ENCODE measurements around the gene NLGN1. TPM values are rescaled to one million over a fixed set of nuclear protein-coding genes. Genes with fewer than 3 reads are reported as not detected.

NLGN1 gene
- total RNA-seq, 1 donor from 2014 or later = not detected

- TF ChIP-seq CTCF (IDR thresholded peaks at IDR 0.05) = no peak
- H3K27me3 Mint-ChIP-seq (ENCODE audit: low read depth) = no peaks in the 10 kb centered on the region
Observed at GRCh38 chr3:174268061-174268460, 870.5 kb downstream of the NLGN1 start.

DNA sequence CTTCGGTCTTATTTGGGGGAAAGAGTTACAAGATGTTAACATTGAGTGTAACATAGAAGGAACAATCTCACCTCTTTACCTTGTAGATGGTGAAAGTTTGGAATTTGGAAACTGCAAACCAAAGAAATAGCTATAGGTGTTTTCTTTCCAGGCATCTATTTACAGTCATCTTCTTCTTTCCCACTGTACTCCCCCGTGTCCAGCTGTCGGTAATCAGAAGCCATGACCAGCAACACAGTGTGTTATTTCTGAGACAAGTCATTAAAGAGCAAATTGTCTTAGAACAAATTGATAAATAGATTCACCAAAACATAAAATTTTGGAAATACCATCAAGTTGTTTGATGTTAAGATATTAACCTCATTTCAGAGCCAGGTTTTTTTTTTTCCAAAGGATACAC, 871.0 kb downstream of the NLGN1 start:
- TF ChIP-seq CTCF (IDR thresholded peaks at IDR 0.05) = no peak
- Mint-ChIP-seq H3K36me3 (ENCODE audit: low read depth) (no peaks in the 10 kb centered on the region), H3K4me1 (ENCODE audit: low read depth) (peaks cover 6% of the 10 kb centered on the region), H3K4me3 (ENCODE audit: unreplicated experiment) (no peak overlapping the region), H3K9me3 (ENCODE audit: low read depth) (no peaks in the 10 kb centered on the region), H3K27ac (ENCODE audit: unreplicated experiment) (no peak overlapping the region), H3K27me3 (ENCODE audit: low read depth) (no peaks in the 10 kb centered on the region)
- DNase-seq (ENCODE audit: low spot score) = no peak

More at GRCh38 chr3:174268061-174268460, 870.5 kb downstream of the NLGN1 start:
- DNase-seq (ENCODE audit: low spot score) = no peak
- peaks cover 6% of the 10 kb centered on the region for H3K4me1 Mint-ChIP-seq (ENCODE audit: low read depth)
- H3K9me3 Mint-ChIP-seq (ENCODE audit: low read depth) = no peaks in the 10 kb centered on the region
- no peaks in the 10 kb centered on the region for H3K36me3 Mint-ChIP-seq (ENCODE audit: low read depth)
- no peak overlapping the region for H3K27ac Mint-ChIP-seq (ENCODE audit: unreplicated experiment)
- no peak overlapping the region for H3K4me3 Mint-ChIP-seq (ENCODE audit: unreplicated experiment)

DNA sequence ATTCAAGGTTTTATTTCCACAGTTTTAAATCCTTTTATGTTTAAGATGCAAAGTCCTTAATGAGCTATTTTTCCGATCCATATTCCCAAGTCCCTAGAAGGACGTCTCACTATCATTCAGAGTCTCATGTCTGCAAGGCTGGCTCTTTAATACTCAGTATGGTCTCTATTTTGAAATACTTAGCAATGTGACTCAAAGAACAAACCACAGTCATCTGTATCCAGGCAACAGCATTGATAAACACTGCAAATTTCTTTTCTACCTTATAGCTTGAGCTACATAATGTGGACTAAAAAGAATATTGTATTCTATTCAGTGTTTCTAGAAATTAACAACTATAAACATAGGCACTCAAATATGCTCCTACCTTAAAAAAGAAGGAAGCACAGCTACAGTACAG, 873.3 kb downstream of the NLGN1 start:
- H3K9me3 Mint-ChIP-seq (ENCODE audit: low read depth) = no peaks in the 10 kb centered on the region
- TF ChIP-seq CTCF (IDR thresholded peaks at IDR 0.05) = no peak
- no peaks in the 10 kb centered on the region for H3K27me3 Mint-ChIP-seq (ENCODE audit: low read depth)
- no peaks in the 10 kb centered on the region for H3K36me3 Mint-ChIP-seq (ENCODE audit: low read depth)
- peaks cover 6% of the 10 kb centered on the region for H3K4me1 Mint-ChIP-seq (ENCODE audit: low read depth)
- no peak for DNase-seq (ENCODE audit: low spot score)
- H3K27ac Mint-ChIP-seq (ENCODE audit: unreplicated experiment) = no peak overlapping the region
- no peak overlapping the region for H3K4me3 Mint-ChIP-seq (ENCODE audit: unreplicated experiment)

DNA sequence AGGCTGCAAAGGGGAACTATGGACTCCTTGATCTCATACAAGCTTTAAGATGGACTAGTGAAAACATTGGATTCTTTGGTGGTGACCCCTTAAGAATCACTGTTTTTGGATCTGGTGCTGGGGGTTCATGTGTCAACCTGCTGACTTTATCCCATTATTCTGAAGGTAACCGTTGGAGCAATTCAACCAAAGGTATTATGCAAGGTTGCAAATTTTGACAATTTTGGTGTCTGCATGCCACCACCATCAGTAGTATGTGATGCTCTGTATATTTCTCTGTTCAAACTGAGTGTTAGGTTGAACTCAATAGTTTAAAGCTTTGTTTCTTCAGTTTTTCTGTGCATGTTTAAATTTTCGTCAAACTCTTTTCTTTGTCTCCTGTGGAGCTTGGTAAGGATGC, 877.8 kb downstream of the NLGN1 start:
- no peak for TF ChIP-seq CTCF (IDR thresholded peaks at IDR 0.05)
- Mint-ChIP-seq H3K4me3 (ENCODE audit: unreplicated experiment) (no peak overlapping the region), H3K27me3 (ENCODE audit: low read depth) (no peaks in the 10 kb centered on the region), H3K4me1 (ENCODE audit: low read depth) (peaks cover 6% of the 10 kb centered on the region), H3K36me3 (ENCODE audit: low read depth) (no peaks in the 10 kb centered on the region), H3K9me3 (ENCODE audit: low read depth) (peaks cover 4% of the 10 kb centered on the region), H3K27ac (ENCODE audit: unreplicated experiment) (no peak overlapping the region)
- DNase-seq (ENCODE audit: low spot score) = no peak

DNA sequence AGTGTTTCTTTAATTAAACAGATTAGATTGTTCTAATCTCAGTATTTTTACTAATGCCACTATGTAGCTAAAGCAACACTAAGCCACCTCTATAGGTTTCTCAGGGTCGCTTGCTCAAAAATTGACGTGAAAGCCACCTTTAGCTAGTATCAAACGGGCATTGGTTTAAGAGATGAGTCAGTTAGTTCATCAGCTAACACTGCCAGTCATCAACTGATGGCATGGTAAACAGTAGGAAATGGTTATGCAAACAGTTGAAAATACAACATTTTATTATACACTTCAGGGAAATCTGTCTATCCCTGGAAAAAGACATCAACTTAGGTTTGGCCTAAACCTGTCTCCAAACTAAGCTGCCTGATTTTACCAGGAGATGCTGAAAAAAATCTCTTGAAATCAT, 879.3 kb downstream of the NLGN1 start:
- Mint-ChIP-seq H3K4me3 (ENCODE audit: unreplicated experiment) (no peak overlapping the region), H3K36me3 (ENCODE audit: low read depth) (no peaks in the 10 kb centered on the region), H3K27me3 (ENCODE audit: low read depth) (no peaks in the 10 kb centered on the region), H3K9me3 (ENCODE audit: low read depth) (peaks cover 4% of the 10 kb centered on the region), H3K27ac (ENCODE audit: unreplicated experiment) (no peak overlapping the region), H3K4me1 (ENCODE audit: low read depth) (no peaks in the 10 kb centered on the region)
- DNase-seq (ENCODE audit: low spot score) = no peak
- no peak for TF ChIP-seq CTCF (IDR thresholded peaks at IDR 0.05)
